ENCODE measurements around the gene SYCP2L. TPM values are rescaled to one million over a fixed set of nuclear protein-coding genes. Genes with fewer than 3 reads are reported as not detected.
"Not testable (repeated sequence)": the region's sequence is repeated elsewhere in the genome, so short reads cannot be mapped to it uniquely, and the experiment has no call there.

The SYCP2L gene
- total RNA-seq, 2 donors from 2014 or later = 0.71 to 1.1 TPM

- no peak for DNase-seq (ENCODE audit: low spot score)
- intact Hi-C loops (cut with DNase I) = no loop called here
Observed at GRCh38 chr6:10947966-10948365, 61.1 kb downstream of the SYCP2L start.

DNA sequence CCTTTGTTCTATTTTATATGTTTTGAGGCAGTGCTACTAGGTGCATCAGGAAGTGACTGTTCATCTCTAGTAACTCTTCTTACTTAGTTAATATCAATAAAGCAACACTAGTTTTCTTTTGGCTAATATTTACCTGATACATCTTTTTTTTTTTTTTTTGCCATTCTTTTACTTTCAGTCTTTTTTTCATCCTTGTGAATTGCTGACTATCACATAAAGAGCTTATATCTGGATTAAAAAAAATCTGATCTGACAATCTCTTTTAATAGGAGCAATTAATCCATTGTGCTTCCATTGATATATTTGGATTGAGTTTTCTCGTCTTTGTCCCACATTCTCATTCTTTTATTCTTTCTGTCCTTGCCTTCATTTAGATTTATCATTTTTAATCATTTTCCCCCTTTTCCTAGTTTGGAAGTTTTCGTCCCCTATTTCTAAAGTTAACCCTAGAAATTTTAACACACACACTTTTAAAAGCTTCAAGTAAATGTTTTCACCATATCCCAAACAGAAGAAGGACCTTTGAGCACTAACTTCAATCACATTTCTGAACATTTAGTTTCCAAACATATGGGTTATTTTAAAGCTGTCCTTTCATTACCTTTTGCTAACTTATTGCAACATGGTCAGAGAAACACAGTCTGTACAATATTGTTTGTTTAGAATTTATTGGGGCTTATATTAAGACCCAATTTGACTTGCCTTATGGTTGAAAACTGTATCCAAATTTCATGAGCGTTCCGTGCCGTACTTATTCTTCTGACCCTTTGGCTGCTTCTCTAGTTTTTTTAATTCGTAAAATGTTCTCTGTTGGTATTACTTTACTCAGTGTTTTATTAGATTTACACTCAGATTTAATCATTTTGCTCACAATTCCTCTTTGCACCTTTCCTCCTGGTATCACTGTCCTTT, 63.0 kb downstream of the SYCP2L start:
- intact Hi-C loops (cut with DNase I) = no loop called here
- no peak for DNase-seq (ENCODE audit: low spot score)

DNA sequence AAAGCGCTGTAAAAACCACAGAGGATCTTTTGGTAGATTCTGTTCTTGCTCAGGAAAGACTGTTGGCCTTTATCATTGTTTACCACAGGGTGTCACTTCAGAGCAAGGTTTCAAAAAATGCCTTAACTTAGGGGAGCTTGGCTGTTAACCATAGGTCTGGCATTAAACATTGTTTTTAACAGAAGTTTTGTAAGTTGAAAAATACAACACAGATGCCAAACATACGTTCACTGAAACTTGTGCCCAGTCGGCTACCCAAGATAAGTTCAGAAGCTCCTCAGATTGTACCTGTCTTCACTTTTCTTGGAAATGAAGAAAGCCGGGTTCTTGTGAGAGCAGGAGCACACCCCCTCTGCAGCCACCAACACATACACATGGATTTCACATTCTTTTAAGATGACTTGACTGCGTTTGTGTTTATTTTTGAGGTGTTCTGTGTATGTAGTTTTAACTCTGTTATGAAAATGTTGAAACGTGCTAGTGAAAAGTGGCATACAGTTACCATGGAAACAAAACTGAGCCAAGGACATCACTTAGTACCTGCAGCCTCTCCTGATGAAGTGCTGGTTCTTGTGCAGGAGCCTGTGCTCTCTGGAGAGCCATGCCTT, 64.9 kb downstream of the SYCP2L start:
- no peak for DNase-seq (ENCODE audit: low spot score)
- intact Hi-C loops (cut with DNase I) = no loop called here

GRCh38 chr6:10954590-10955010, 67.7 kb downstream of the SYCP2L start:
- intact Hi-C loops (cut with DNase I) = no loop called here
- DNase-seq (ENCODE audit: low spot score) = peak; percentile 92

- intact Hi-C loops (cut with DNase I) = loop anchor here in 1 of 2 donors (2.0 kb wide), 1 partner anchor 48 kb away; no protein-coding TSS in a partner anchor
Observed at GRCh38 chr6:10956776-10957175, 69.9 kb downstream of the SYCP2L start.

DNA sequence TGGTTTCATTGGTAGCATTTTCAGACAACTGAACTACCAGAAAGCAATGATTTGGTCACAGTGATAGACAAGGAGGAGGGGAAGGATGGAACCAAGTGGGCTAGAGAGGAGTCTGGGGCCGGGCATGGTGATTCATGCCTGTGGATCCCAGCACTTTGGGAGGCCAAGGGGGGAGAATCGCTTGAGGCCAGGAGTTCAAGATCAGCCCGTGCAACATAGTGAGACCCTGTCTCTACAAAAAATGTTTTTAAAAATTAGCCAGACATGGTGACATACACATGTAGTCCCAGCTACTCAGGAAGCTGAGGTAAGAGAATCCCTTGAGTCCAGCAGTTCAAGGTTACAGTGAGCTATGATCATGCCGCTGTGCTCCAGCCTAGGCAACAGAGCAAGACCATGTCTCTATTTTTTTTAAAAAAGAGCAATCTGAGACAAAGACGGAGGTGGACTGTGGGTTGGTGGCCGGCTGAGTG, 70.6 kb downstream of the SYCP2L start:
- DNase-seq (ENCODE audit: low spot score) = no peak
- intact Hi-C loops (cut with DNase I) = loop anchor here in 1 of 2 donors (2.0 kb wide), 1 partner anchor 47 kb away; no protein-coding TSS in a partner anchor

More at GRCh38 chr6:10956776-10957175, 69.9 kb downstream of the SYCP2L start:
- DNase-seq (ENCODE audit: low spot score) = no peak

DNA sequence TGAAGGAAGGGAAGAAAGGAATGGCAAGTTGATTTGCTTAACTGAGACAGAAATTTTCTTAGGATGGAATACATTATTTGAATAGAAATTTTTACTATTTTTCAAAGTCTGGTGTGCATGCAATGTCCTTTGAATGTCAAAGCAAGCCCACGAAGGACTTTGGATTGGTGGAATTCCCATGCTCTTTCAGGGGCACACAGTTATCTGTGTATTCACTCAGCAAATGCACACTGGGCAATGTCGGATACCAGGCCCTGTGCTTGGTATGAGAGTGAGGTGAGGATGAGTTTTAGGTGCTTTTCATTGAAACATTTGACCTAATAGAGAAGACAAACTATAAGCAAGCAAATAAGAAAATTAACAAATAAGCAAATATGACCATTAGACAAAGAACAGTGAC, 73.3 kb downstream of the SYCP2L start:
- DNase-seq (ENCODE audit: low spot score) = no peak
- intact Hi-C loops (cut with DNase I) = no loop called here

DNA sequence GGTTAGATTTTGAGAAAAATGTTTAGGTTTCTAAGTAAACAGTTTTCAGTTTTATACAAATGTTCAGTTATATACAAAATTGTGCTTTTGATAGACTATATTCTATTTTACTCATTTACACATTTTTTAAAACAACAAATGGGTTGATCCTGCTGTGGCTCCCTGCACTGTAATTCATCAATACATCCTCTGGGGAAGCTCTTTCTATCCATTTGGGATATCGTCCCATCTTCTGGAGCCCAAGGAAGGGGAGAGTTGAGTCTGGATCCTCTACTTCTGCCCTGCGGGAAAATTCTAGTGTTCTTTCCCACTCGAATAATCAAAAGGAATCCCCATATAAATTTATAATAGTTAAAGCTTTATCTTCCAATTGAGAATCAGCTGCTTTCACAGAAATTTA, 75.0 kb downstream of the SYCP2L start:
- intact Hi-C loops (cut with DNase I) = no loop called here

GRCh38 chr6:10962673-10963072, 75.8 kb downstream of the SYCP2L start:
- DNase-seq (ENCODE audit: low spot score) = no peak
- intact Hi-C loops (cut with DNase I) = no loop called here

More for the DNA sequence above, 75.0 kb downstream of the SYCP2L start:
- no peak for DNase-seq (ENCODE audit: low spot score)

- intact Hi-C loops (cut with DNase I) = no loop called here
- DNase-seq (ENCODE audit: low spot score) = no peak
Observed at GRCh38 chr6:10963113-10963512, 76.3 kb downstream of the SYCP2L start.

DNA sequence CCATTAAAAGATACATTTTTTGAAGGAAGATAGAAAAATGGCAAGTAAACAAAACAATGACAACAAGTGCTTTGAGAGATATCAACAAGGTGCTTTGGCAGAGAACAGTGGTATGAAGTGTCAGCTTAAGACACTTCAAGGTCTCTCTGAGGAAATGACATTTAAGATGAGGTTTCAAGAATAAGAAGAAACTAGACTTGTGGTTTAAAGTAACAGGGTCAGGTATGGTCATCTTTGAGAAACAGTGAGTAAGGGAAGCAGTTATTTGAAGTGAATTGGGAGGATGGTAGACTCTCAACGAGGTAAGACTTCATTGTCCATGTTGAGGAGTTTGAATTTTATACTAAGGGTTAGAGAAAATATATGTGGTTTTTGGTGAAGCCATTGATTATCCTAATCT, 77.8 kb downstream of the SYCP2L start:
- intact Hi-C loops (cut with DNase I) = no loop called here
- no peak for DNase-seq (ENCODE audit: low spot score)

DNA sequence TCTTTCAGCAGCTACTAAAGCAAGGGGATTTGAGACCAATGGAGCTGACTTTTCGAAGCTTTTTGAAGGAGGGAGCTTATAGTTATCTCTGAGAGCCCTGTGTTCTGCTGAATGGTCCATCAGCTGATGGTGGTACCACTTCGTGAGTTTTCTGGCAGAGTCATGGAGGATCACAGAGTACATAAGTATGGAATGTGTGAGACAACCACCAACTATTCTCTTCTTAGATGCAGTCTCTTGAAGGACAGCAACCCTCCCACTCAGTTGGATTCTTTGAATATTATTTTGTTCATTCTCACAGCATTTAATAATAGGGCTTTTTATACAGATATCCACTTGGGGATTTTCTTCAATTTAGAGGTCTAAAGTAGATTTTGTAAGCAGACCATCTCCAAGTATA, 81.9 kb downstream of the SYCP2L start:
- intact Hi-C loops (cut with DNase I) = no loop called here

GRCh38 chr6:10970731-10971130, 83.9 kb downstream of the SYCP2L start:
- no peak for DNase-seq (ENCODE audit: low spot score)
- intact Hi-C loops (cut with DNase I) = no loop called here

More for the DNA sequence above, 81.9 kb downstream of the SYCP2L start:
- DNase-seq (ENCODE audit: low spot score) = no peak

- DNase-seq (ENCODE audit: low spot score) = no peak
- intact Hi-C loops (cut with DNase I) = no loop called here
Observed at GRCh38 chr6:10972196-10972595, 85.3 kb downstream of the SYCP2L start.

GRCh38 chr6:10976571-10976970, 89.7 kb downstream of the SYCP2L start:
- intact Hi-C loops (cut with DNase I) = no loop called here
- no peak for DNase-seq (ENCODE audit: low spot score)

DNA sequence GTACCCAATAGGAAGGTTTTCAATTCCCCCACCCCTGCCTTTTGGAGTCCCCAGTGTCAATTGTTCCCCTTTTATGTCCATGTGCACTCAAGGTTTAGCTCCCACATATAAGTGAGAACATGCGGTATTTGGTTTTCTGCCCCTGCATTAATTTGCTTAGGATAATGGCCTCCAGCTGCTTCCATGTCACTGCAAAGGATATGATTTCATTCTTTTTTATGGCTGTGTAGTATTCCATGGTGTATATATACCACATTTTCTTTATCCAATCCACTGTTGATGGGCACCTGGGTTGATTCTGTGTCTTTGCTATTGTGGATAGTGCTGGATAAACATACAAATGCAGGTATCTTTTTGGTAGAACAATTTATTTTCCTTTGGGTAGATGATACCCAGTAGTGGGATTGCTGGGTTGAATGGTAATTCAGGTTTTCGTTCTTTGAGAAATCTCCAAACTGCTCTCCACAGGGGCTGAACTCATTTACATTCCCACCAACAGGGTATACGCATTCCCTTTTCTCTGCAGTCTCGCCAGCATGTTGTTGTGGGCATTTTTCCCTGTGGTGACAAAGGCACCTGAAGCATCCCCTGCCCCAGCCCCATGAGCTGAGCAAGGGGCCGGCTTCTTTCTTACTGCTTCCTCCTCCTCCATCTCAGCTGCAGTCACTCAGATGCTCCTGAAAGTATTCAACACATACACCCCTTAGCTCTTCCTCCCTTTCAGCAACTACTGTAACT, 90.5 kb downstream of the SYCP2L start:
- intact Hi-C loops (cut with DNase I) = no loop called here
- DNase-seq (ENCODE audit: low spot score) = no peak

- DNase-seq (ENCODE audit: low spot score) = no peak
- intact Hi-C loops (cut with DNase I) = no loop called here
Observed at GRCh38 chr6:10979603-10980002, 92.8 kb downstream of the SYCP2L start.

GRCh38 chr6:10981409-10981808, 94.6 kb downstream of the SYCP2L start:
- intact Hi-C loops (cut with DNase I) = no loop called here
- DNase-seq (ENCODE audit: low spot score) = no peak

DNA sequence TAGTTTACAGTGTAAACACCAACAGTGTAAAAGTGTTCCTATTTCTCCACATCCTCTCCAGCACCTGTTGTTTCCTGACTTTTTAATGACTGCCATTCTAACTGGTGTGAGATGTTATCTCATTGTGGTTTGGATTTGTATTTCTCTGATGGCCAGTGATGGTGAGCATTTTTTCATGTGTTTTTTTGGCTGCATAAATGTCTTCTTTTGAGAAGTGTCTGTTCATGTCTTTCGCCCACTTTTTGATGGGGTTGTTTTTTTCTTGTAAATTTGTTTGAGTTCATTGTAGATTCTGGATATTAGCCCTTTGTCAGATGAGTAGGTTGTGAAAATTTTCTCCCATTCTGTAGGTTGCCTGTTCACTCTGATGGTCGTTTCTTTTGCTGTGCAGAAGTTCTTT, 98.1 kb downstream of the SYCP2L start:
- DNase-seq (ENCODE audit: low spot score); intact Hi-C loops (cut with DNase I): not testable (repeated sequence)

DNA sequence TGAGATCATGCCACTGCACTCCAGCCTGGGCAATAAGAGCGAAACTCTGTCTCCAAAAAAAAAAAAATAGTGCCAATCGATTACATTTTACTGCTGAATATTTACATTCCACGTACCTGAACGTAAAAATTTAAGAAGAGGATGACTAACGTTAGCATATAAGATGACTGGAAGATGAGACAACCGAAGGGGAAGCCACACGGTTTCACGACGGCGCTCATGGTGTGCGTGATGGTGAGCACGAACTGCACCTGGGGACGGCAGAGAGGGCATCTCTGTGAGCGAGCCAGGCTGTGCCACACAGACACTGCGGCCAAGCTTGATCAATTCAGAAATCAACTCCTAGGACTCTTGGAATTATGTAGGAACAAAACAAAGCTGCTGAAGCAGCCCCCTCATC, 102.7 kb downstream of the SYCP2L start:
- DNase-seq (ENCODE audit: low spot score) = no peak
- intact Hi-C loops (cut with DNase I) = no loop called here
